HG03175 (cell line): ENCODE data around the gene CD44.

Experiments used
- ATAC-seq: cut with Tn5 transposase; IDR thresholded peaks from one replicate; pipeline ENCODE4 v1.9.1; 2021; ENCODE audit warnings: mild to moderate bottlenecking, moderate library complexity; ENCODE audit not compliant: unreplicated experiment

The CD44 gene

GRCh38 chr11:35111161-35112055, 27.6 kb upstream of the CD44 start:
- no peak for ATAC-seq

DNA sequence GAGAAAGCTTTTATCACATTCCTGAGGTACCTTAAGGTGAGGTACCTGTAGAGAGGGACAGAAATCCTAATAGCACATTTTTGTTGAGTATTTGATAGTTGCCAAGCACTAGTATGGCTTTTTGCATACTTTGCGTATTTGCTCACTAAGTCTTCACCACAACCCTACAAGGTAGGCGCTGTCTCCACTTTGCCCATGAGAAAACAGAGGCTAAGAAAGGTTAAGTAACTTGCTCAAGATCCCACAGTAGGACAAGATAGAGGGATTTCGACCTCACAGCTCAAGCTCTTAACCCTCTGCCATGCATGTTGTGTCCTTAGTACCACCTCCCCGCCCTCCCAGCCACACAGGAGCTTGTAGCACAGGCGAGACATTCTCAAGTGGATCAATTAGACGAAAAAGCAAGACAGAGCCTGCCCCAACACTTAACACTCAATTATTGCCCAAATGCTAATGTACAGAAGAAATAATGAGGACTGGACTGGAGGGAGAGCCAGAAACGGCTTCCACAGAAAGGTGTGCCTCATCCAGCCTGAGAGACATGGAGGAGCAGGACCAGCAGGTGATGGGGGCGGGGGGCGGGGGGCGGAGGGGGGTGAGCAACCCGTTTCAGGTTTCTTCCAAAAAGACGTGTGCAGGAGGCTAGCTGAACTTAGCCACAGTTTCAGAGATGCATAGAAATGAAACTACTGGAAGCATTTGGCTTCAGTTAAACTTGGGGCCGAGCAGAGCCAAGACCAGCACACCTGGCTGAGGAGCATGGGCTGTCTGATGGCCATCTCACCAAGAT, 26.7 kb upstream of the CD44 start:
- ATAC-seq = no peak

DNA sequence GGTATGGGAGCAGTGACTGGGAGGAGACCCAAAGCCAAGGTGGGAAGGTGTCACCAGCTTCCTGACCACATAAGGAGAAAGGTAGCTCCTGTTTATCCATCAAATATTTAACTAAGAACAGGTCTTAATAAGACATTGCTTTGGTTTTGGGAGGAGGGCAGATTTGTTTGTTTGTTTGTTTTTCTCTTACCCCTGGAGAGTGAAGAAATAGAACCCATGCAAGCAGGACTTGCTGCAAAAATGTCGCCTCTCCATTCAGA, 26.2 kb upstream of the CD44 start:
- no peak for ATAC-seq

DNA sequence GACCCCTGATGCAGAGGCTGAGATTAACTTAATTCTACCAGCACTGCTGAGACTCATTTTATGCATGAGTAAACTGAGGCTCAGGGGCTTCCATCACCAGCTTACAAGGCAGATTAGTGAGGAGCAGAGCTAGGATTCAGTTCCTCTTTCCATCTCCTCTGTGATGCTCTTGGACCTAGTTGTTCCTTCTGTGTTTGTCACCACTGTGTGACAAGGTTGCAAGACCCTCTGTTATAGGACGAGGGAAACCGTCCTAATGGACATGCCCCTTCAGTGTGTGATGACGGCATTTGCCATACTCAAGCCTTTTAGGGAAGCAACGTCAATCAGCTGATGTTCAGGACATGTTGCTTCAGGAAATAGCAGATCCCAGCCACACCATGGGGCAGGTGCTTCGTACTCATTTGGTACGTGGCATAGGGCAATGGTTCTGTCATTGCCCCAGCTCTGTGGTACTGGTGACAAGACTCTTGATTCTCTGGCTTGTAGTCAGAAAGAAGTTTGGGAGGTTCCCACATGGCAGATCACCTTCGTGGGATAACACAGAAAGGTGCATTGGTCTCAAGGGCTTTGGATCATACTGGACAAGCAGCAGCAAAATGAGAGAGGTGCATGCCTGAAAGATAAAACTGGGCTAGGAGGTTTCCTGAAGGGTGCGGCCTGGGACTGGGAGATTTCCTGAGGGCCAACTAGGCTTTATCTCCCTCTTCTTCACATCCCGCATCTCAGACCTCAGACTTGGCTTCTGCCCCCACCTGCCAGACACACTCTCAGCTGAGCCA, 23.9 kb upstream of the CD44 start:
- peak; percentile 52 for ATAC-seq

DNA sequence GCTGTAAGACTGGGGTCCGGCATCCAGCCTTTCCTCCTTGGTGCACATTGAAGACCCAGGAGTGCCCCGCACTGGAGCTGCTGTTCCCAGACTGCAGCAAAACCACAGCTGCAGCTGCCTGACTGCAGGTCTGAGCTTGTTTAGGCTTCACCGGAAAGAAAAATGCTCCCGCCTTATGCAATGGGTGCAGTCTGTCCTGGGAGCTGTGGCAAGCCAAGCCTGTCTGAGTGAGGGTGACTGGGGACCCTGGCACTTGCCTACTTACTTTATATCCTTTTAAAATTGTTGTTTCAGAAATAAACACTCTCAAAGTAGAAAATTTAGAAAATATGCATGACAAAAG, 23.3 kb upstream of the CD44 start:
- no peak for ATAC-seq

- ATAC-seq = no peak
Observed at GRCh38 chr11:35116245-35116644, 22.7 kb upstream of the CD44 start.

DNA sequence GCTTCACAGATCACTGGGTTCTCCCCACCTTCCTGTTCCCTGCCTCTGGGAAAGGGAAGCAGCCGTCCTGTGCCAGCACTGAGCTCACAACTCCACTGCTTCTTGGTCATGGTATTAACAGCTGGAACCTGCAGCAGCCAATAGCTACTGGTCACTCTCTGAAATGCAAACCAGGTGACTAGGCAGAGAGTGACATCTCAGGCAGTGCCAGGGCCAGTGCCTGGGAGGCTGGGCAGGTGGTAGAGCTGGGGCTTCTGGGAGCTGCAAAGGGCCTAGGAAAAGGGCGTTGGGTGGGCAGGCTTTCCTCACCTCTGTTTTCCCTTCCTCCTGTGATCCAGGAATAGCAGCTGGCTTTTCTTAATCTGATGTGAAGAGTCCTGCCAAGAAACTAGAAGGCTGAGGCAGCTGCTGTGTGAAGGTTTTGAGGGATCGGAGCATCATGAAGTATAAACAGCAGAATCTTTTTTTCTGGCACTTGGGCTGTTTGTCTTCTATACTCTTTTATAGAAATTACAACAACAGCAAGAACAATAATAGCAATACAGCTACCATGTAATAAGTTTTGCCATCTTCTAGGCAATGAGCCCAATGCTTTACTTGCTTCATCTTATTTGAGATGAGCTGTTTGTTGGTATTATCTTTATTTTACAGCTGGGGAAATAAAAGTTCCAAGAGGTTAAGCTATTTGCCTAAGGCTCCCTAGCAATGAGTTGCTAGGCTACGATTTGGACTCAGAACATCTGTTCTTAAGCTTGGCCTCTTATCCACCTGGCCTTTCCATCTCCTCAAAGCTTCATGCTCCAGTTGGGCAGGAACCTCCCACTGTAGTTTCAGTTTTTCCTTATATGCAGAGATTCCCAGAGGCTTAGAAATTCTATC, 22.0 kb upstream of the CD44 start:
- no peak for ATAC-seq

- peak; percentile 87 for ATAC-seq
Observed at GRCh38 chr11:35118906-35119305, 20.1 kb upstream of the CD44 start.

GRCh38 chr11:35121326-35121865, 17.6 kb upstream of the CD44 start:
- no peak for ATAC-seq

DNA sequence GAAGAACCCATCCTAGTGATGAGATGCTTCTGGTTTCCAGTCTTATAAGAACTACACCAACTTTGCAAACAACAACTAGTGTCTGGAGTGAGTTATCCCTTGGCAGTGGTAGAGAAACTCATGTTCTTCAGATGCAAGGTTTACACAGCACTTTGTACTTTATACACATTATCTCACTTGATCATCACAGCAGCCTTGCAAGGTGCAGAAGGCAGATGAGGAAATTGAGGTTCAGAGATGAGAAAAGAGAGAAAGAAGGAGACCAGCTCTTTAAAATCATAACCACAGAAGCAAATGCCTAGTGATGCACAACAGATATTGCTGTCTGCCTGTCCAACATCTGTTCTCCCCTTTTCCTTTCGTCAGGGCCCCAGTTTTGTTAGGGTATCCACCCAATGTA, 16.7 kb upstream of the CD44 start:
- ATAC-seq = no peak

DNA sequence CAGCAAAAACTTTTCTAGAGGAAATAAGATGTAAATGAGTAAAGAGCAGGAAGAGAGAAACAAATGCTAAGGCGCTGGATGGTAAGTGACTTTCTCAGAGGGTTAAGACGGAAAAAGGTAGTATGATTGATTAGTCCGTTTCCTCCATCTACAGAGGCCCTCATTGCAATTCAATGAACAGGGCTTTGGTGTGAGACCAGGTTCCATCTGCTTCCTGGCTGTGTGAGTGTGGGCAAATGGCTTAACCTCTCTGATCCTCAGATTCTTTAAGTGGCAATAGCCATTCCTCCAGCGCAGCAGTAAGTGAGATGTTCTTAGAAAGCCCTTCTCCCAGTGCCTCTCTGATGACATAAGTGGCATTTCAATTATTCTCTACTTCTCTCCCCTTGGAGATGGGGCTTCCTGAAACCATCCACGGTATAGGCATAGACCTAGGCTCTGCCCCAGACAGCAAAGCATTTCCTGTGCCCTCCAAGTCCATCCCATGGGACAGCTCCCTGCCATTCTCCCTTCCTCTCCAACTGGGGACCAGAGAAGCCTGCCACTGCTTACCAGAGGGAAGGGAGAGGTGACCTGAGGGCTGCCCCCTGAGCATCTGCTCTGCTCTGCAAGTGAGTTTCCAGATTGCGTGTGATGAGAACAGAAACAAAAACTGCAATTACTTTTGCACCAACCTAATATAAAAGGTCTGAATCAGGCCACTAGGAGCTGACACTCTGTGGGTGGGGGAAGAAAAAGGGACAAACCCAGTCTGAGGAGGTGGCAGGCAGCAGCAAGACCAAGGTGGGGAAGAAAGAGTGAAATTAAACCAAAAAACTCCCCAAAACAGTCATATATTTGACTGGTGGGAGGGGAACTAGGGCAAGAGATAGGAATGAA, 12.7 kb upstream of the CD44 start:
- peak; percentile 80 for ATAC-seq

GRCh38 chr11:35126879-35127581, 11.9 kb upstream of the CD44 start:
- ATAC-seq = no peak

DNA sequence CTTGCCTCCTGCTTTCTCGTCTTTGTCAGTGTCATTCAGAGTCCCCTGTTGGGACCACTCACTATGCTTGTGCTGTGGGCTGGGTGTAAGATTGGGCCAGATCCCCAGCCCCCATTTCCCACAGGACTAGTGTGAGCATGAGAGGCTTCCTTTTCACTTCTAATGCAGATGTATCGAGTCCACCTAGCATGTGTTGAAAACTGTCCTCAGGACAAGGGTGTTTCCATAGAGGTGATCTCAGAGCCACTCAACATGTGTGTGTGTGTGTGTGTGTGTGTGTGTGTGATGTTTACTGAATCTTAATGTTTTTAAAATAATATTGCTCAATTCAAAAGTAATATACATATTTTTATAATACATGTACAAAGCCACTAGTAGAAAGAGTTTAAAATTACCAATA, 11.4 kb upstream of the CD44 start:
- ATAC-seq = no peak

DNA sequence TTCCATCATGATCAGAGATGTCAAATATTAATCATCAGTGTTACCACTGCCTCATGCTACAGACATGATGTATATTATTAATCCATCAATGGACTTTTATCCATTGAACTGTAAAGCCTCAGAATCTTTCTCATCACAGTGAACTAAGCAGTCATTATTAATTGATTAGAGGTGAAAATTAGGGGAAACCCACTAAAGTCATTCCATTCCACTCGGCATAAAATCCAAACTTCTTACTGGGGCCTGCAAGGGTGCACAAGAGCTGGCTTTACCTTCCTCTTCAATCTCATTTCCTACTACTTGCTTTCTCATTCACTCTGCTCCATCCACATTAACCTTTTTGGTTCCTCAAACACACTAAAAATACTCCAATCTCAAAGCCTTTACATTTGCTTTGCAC, 7.9 kb upstream of the CD44 start:
- no peak for ATAC-seq

DNA sequence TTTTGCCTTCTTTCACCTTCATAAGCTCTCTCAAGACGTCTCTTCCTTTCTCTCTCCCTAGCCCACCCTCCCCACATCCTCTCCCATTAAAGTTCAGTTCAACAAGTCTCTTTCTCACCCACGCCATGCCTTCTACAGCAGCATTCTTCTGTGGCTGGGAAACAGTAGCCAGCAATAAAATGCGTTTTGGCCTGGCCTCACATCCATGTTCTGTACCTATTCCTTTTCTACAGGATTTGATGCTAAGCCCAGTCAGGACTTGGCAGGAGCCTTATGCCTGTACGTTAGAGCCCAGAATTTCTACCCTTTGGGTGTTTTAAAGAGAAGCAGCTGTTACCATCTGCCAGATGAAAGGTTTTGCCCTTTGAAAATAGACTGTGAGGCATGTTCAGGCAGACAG, 7.1 kb upstream of the CD44 start:
- no peak for ATAC-seq

- no peak for ATAC-seq
Observed at GRCh38 chr11:35133656-35134055, 5.3 kb upstream of the CD44 start.

DNA sequence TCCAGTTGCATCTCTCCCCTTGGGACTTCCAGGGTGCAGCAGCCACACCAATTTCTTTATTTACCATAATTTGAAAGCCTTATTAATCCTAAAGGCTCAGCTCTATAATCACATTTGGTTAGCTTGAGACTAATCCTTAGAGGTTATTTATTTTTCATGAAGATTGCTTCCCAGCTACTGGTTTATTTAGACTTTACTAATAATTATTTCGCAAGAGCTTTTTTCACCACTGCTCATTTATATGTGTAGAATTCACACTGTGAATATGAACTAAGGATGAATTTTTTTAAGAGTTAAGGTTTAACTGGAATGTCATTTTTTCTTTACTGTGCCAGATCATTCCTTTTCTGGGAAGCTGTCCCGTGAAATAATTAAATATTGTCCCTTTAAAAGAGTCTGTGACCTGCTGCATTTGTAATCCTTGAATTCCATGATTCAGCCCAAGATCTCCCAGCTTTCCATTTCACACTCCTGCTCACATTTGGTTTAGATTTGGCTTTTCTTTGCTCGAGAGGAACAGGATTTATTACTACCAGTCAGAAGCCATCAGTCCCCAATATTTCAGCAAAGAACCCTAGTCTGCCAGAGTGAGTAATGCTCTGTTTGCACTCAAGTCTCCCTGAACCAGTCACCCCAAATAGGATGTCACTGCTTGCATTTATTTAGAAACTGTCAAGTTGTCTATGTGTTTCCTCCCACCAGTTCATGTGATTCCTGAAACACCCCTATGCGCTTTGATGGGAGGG, 4.4 kb upstream of the CD44 start:
- ATAC-seq = no peak

GRCh38 chr11:35135222-35135621, 3.7 kb upstream of the CD44 start:
- no peak for ATAC-seq
